GM12878 (cell line): ENCODE results near the gene CARS2. TPM values are rescaled to one million over a fixed set of nuclear protein-coding genes. Genes with fewer than 3 reads are reported as not detected.

Experiments
- ATAC-seq: fragments of 200-7000 bp; cut with Tn5 transposase; 3 replicates; pipeline ENCODE4 v1.9.1; 2020; ENCODE audit warnings: mild to moderate bottlenecking, moderate library complexity
- BruUV-seq: library from RNA; stranded (reverse); fragments of 400-500 nt; replicated peaks from 2 replicates; lab custom pipeline; 2021; lab: Mats Ljungman, UMichigan
- CTCF ChIA-PET: fragments of 300-600 bp; sonication (Branson Sonifier 250); formaldehyde crosslinking; extraction: SDS; loops from one replicate; lab custom pipeline; 2021; ENCODE audit warnings: inconsistent platforms; lab: Yijun Ruan, JAX
- POLR2A ChIA-PET: fragments of 350-600 bp; formaldehyde crosslinking; extraction: SDS; loops from one replicate; lab custom pipeline; 2021; ENCODE audit warnings: inconsistent platforms; lab: Charles Lee
- RAD21 ChIA-PET: fragments of 300-600 bp; sonication (Branson Sonifier 250); formaldehyde crosslinking; loops from one replicate; lab custom pipeline; 2023; ENCODE audit warnings: antibody characterized with exemption; ENCODE audit not compliant: unreplicated experiment; lab: Charles Lee
- SMC1A ChIA-PET: fragments of 300-600 bp; sonication (Branson Sonifier 250); formaldehyde crosslinking; loops from one replicate; lab custom pipeline; 2023; ENCODE audit not compliant: unreplicated experiment, uncharacterized antibody; lab: Charles Lee
- DNase-seq: peaks from one replicate; pipeline ENCODE4 v3.0.0-alpha.2; 2011; ENCODE audit warnings: low read depth, low spot score
- FAIRE-seq: peaks from 3 replicates; lab custom pipeline; 2011; peaks lifted over from hg19 to GRCh38; lab: Jason Lieb, UNC
- H2AFZ ChIP-seq: 2 replicates; pipeline ENCODE4 v1.6.0; 2011; ENCODE audit warnings: low read depth, low read length, control low read depth; ENCODE audit not compliant: control insufficient read depth
- H3K27ac ChIP-seq: 2 replicates; pipeline ENCODE4 v1.5.1; 2011; ENCODE audit warnings: control low read depth; ENCODE audit not compliant: control insufficient read depth, insufficient read depth
- H3K27me3 ChIP-seq, 2 experiments: replicated peaks in 1 of 2; 2 replicates each; pipeline versions ENCODE4 v1.6.0 to v1.6.1; 2011; ENCODE audit warnings: low read length in 1 of 2; ENCODE audit not compliant: control insufficient read depth in 2 of 2, insufficient read depth in 2 of 2
- H3K36me3 ChIP-seq, 2 experiments: 2 replicates each; pipeline ENCODE4 v1.5.1; 2011; ENCODE audit warnings: low read length in 1 of 2; ENCODE audit not compliant: control insufficient read depth in 2 of 2, insufficient read depth in 2 of 2
- H3K4me1 ChIP-seq: 2 replicates; pipeline ENCODE4 v1.6.1; 2011; ENCODE audit warnings: mild to moderate bottlenecking, low read length, moderate library complexity, mixed read lengths; ENCODE audit not compliant: control insufficient read depth, insufficient read depth
- H3K4me2 ChIP-seq: 2 replicates; pipeline ENCODE4 v1.6.0; 2011; ENCODE audit warnings: control low read depth; ENCODE audit not compliant: control insufficient read depth, insufficient read depth
- H3K4me3 ChIP-seq: fragments of 200-600 bp; sonication (generic); 2 replicates; pipeline ENCODE4 v1.5.1; 2016
- H3K79me2 ChIP-seq: 2 replicates; pipeline ENCODE4 v1.6.0; 2011; ENCODE audit warnings: low read length; ENCODE audit not compliant: control insufficient read depth, insufficient read depth
- H3K9ac ChIP-seq: 2 replicates; pipeline ENCODE4 v1.8.0; 2011; ENCODE audit warnings: low read length, control low read depth, mixed read lengths; ENCODE audit not compliant: control insufficient read depth, insufficient read depth
- H3K9me3 ChIP-seq: replicated peaks from 3 replicates; pipeline ENCODE4 v1.5.1; 2011; ENCODE audit warnings: mild to moderate bottlenecking, low read length; ENCODE audit not compliant: control insufficient read depth, insufficient read depth
- H4K20me1 ChIP-seq: 2 replicates; pipeline ENCODE4 v1.6.0; 2011; ENCODE audit not compliant: control insufficient read depth, insufficient read depth
- CHD4 ChIP-seq: fragments of 200-600 bp; sonication (generic); IDR thresholded peaks from 2 replicates; pipeline ENCODE4 v1.6.1; 2016; ENCODE audit warnings: mild to moderate bottlenecking
- MYB ChIP-seq: fragments of 150-350 bp; IDR thresholded peaks from 2 replicates; pipeline ENCODE4 v1.6.1; 2014; ENCODE audit warnings: mild to moderate bottlenecking, low read depth, low read length, borderline replicate concordance
- NFYA ChIP-seq: IDR thresholded peaks from 2 replicates; pipeline ENCODE4 v1.6.1; 2011; ENCODE audit warnings: low read depth, mild to moderate bottlenecking, low read length, improper control_type of control experiment, borderline replicate concordance
- NR2F1 ChIP-seq: fragments of 450-650 bp; conservative IDR thresholded peaks from 2 replicates; pipeline ENCODE4 v1.6.1; 2017; ENCODE audit warnings: mild to moderate bottlenecking
- PAX8 ChIP-seq: fragments of 450-650 bp; IDR thresholded peaks from 2 replicates; pipeline ENCODE4 v1.6.1; 2017; ENCODE audit warnings: mild to moderate bottlenecking, moderate library complexity
- PKNOX1 ChIP-seq: fragments of 450-650 bp; IDR thresholded peaks from 2 replicates; pipeline ENCODE4 v1.6.1; 2016; ENCODE audit warnings: mild to moderate bottlenecking
- POLR2A ChIP-seq: IDR thresholded peaks from 2 replicates; pipeline ENCODE4 v1.6.1; 2011; ENCODE audit warnings: low read depth, mild to moderate bottlenecking, low read length
- RELB ChIP-seq: fragments of 450-650 bp; IDR thresholded peaks from 2 replicates; pipeline ENCODE4 v1.6.1; 2017; ENCODE audit warnings: low read depth, mild to moderate bottlenecking, moderate library complexity
- SIX5 ChIP-seq: IDR thresholded peaks from 2 replicates; pipeline ENCODE4 v1.6.1; 2011; ENCODE audit warnings: mild to moderate bottlenecking, low read depth, low read length, moderate library complexity; ENCODE audit not compliant: severe bottlenecking
- SMAD1 ChIP-seq: fragments of 450-650 bp; IDR thresholded peaks from 2 replicates; pipeline ENCODE4 v1.6.1; 2018; ENCODE audit warnings: mild to moderate bottlenecking, low read depth; ENCODE audit not compliant: partially characterized antibody
- SUPT20H ChIP-seq: IDR thresholded peaks from 2 replicates; pipeline ENCODE4 v1.6.1; 2011; ENCODE audit warnings: low read depth, mild to moderate bottlenecking, low read length, moderate library complexity, borderline replicate concordance; ENCODE audit not compliant: control insufficient read depth
- TCF12 ChIP-seq: IDR thresholded peaks from 2 replicates; pipeline ENCODE4 v1.6.1; 2011; ENCODE audit warnings: low read depth, mild to moderate bottlenecking, low read length
- ZBTB40 ChIP-seq: fragments of 450-650 bp; IDR thresholded peaks from 2 replicates; pipeline ENCODE4 v1.6.1; 2016; ENCODE audit warnings: mild to moderate bottlenecking, moderate library complexity, borderline replicate concordance
- WGBS: methylation state at CpG from one replicate; pipeline ENCODE4 v1.1.6; 2016; ENCODE audit warnings: low lambda C conversion rate; ENCODE audit not compliant: insufficient replicate concordance, insufficient coverage; ENCODE audit errors: missing lambda C conversion rate; 5-methylcytosine and 5-hydroxymethylcytosine counted together
- in situ Hi-C: fragments of 300-500 bp; cut with MboI; formaldehyde crosslinking; loops from 9 replicates; pipeline ENCODE4 v1.14.3; 2018; ENCODE audit warnings: mixed read lengths
- intact Hi-C: fragments of 100-400 bp; cut with micrococcal nuclease; formaldehyde crosslinking; loops from one replicate; pipeline ENCODE4 v1.14.2; 2022; ENCODE audit not compliant: unreplicated experiment
- polyA plus RNA-seq, 11 experiments: library from polyadenylated mRNA; depleted of rRNA in 4 of 11; unstranded in 6 of 11; stranded (reverse) in 5 of 11; fragments of >200 nt; fragmentation: Nextera tagmentation in 4 of 11; fragmentation: Illumina TruSeq in 1 of 11; extraction: Ambion mirVana in 4 of 11; extraction: Trizol in 1 of 11; gene quantifications; 1 replicate in 1 of 11; 2 replicates in 10 of 11; pipeline versions ENCODE4 v1.2.1 to v1.2.3, GENCODE V29; 2011 to 2016; ENCODE audit warnings: inconsistent platforms in 2 of 11, missing spikeins in 2 of 11, low read depth in 1 of 11
- total RNA-seq, 4 experiments: library from RNA; depleted of rRNA in 3 of 4; stranded (reverse); fragments of >200 nt in 3 of 4; fragmentation: Illumina TruSeq in 1 of 4; extraction: Trizol in 1 of 4; gene quantifications; 2 replicates each; pipeline versions ENCODE4 v1.2.1 to v1.2.3, GENCODE V29; 2013 to 2021

Gene CARS2
- total and polyA plus RNA-seq, 10 of the 15 experiments (the other 5 are each of a cell fraction or from before 2014, with no cell fraction given) = 4.2 to 101 (median 61.5) TPM

GRCh38 chr13:110722971-110723370, 17.1 kb upstream of the CARS2 start (continued):
- no peak for TF ChIP-seq SUPT20H

GRCh38 chr13:110719036-110719710, 13.3 kb upstream of the CARS2 start:
- Histone ChIP-seq H3K36me3 (peaks cover 7 to 10% of the 10 kb centered on the region in 2 experiments; a peak in 3 of 4 replicates), H3K27ac (no peak overlapping the region), H3K27me3 (no peaks in the 10 kb centered on the region), H4K20me1 (no peaks in the 10 kb centered on the region; the same call in 1 of the 2 replicates), H3K9me3 (no peaks in the 10 kb centered on the region; the same call in 2 of the 3 replicates), H3K79me2 (peaks cover 53% of the 10 kb centered on the region), H3K4me1 (no peaks in the 10 kb centered on the region; the same call in 1 of the 2 replicates), H3K4me3 (no peak overlapping the region), H2AFZ (no peak overlapping the region), H3K4me2 (no peak overlapping the region), H3K9ac (no peak overlapping the region)
- in situ Hi-C loops = no loop called here
- RAD21 ChIA-PET = no interaction called here
- intact Hi-C loops = loop anchor here (10.0 kb wide), 2 partner anchors 466 to 594 kb away; no protein-coding TSS in a partner anchor
- CTCF ChIA-PET = interaction anchor here (0.9 to 3.4 kb wide), 2 partner anchors 100 to 102 kb away, joined by 3 to 23 read pairs; no protein-coding TSS in a partner anchor
- SMC1A ChIA-PET = no interaction called here
- 97% methylated on average over 52 of the region's 61 CpGs for WGBS
- BruUV-seq = no TSS peak
- no peak for DNase-seq
- POLR2A ChIA-PET = no interaction called here
- no peak for FAIRE-seq
- no peak for ATAC-seq
- TF ChIP-seq NFYA = no peak
- no peak for TF ChIP-seq CHD4
- peak; percentile 41; the same call in 1 of the 2 replicates for TF ChIP-seq ZBTB40
- no peak for TF ChIP-seq SMAD1
- TF ChIP-seq SIX5 = no peak
- TF ChIP-seq PAX8 = no peak
- no peak for TF ChIP-seq RELB
- no peak for TF ChIP-seq PKNOX1
- TF ChIP-seq NR2F1 = no peak
- TF ChIP-seq TCF12 = no peak
- peak; percentile 33; the same call in 1 of the 2 replicates for TF ChIP-seq POLR2A
- no peak for TF ChIP-seq MYB
